Gastrocnemius medialis (tissue), 4 donors: ENCODE measurements around the gene NTN3. TPM values are rescaled to one million over a fixed set of nuclear protein-coding genes. Genes with fewer than 3 reads are reported as not detected.

Source experiments
- ATAC-seq, 2 donors: fragments of 150-250 bp; one replicate each; pipeline ENCODE4 v1.9.1; 2016
- DNase-seq, 2 donors: peaks; one replicate each; pipeline ENCODE4 v3.0.0-alpha.2; 2019
- H3K27ac ChIP-seq, 4 donors: fragments of 200-600 bp; sonication (generic); 1 replicate in 1 of 4; 2 replicates in 3 of 4; pipeline ENCODE4 v1.5.1; 2016 to 2018; ENCODE audit warnings: mild to moderate bottlenecking in 2 of 4, moderate library complexity in 1 of 4
- H3K27me3 ChIP-seq, 3 donors: fragments of 200-600 bp; sonication (generic) in 2 of 3; 1 replicate in 1 of 3; 2 replicates in 2 of 3; pipeline versions ENCODE4 v1.5.1 to v1.6.0; 2016 to 2019; ENCODE audit warnings: mild to moderate bottlenecking in 1 of 3, moderate library complexity in 1 of 3
- H3K36me3 ChIP-seq, 2 donors: fragments of 200-600 bp; sonication (generic) in 1 of 2; one replicate each; pipeline ENCODE4 v1.5.1; 2017 to 2018
- H3K4me1 ChIP-seq, 2 donors: fragments of 200-600 bp; sonication (generic) in 1 of 2; one replicate each; pipeline ENCODE4 v1.5.1; 2016 to 2017; ENCODE audit warnings: mild to moderate bottlenecking in 2 of 2
- H3K4me3 ChIP-seq, 4 donors: fragments of 200-600 bp; sonication (generic) in 3 of 4; 1 replicate in 1 of 4; 2 replicates in 3 of 4; pipeline ENCODE4 v1.5.1; 2016 to 2019; ENCODE audit warnings: mild to moderate bottlenecking in 2 of 4
- H3K9me3 ChIP-seq, 3 donors: fragments of 200-600 bp; sonication (generic) in 2 of 3; 1 replicate in 1 of 3; 2 replicates in 2 of 3; pipeline ENCODE4 v1.5.1; 2016 to 2019
- POLR2A ChIP-seq, 2 donors: fragments of 450-650 bp; IDR thresholded peaks; one replicate each; pipeline ENCODE4 v1.6.1; 2017; ENCODE audit warnings: antibody characterized with exemption in 2 of 2, mild to moderate bottlenecking in 2 of 2, moderate library complexity in 2 of 2
- in situ Hi-C, 4 donors: fragments of 200-750 bp; cut with MboI; loops; one replicate each; pipeline versions ENCODE4 v1.15.0 to v1.8.0; 2017; ENCODE audit warnings: low sequenced_read_pairs in 4 of 4
- intact Hi-C: fragments of 100-400 bp; cut with DNase I; formaldehyde crosslinking; loops from one replicate; pipeline ENCODE4 v1.15.1; 2023; ENCODE audit warnings: low total_unique reads
- total RNA-seq, 4 donors: library from RNA; depleted of rRNA; stranded (reverse); fragments of >200 nt; gene quantifications; one replicate each; pipeline versions ENCODE4 v1.1.0 to v1.2.3, GENCODE V29; 2016
- TF ChIP-seq, protein P1 (sequence below), 5 experiments: fragments of 450-650 bp in 3 of 5; fragments of 200-600 bp in 2 of 5; sonication (generic) in 2 of 5; IDR thresholded peaks in 4 of 5; conservative IDR thresholded peaks in 1 of 5; 1 replicate in 4 of 5; 2 replicates in 1 of 5; pipeline ENCODE4 v1.5.1; 2016 to 2019; ENCODE audit warnings: antibody characterized with exemption in 5 of 5, mild to moderate bottlenecking in 3 of 5, moderate library complexity in 3 of 5

The NTN3 gene
- total RNA-seq, 4 donors from 2014 or later, result not detected

DNA sequence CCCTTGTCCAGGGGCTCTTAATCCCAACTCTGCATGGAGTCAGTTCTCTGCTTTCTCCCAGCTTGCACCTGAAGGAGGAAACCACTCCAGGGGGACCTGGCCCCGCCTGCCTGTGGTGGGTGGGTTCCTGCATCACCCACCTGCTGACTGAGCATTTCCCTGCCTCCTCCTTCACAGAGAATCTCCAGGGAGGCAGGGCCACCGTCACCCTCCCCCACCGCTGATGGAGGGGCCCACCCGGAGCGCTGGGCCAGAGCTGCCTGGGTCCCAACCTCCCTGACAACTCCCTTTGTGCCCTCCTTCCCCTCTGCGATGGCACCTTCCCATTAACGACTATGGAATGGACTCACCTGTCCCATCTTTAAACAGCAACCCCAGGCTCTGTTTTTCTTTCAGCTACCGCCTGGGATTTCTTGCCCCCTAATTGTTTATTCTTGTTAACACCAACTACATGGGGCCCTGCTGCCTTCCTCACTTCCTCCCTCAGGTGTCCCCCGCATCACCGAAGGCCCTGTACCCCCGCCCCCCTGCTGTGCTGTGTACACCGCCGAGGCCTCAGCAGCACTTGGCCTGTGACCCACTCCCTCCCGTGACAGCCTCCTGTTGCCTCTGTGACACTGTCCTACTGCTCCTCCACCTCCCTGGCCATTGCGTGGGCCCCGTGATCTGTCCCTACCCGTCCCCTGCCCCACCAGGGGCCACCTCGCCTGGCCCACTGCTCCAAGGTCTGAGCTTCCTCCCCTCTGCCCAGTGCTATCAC is 12.0 kb upstream of the NTN3 start:
- Histone ChIP-seq H3K4me3 (peak overlapping the region; percentile 56 to 64 (median 60)), H3K27ac (peak overlapping the region; percentile 53 to 73 (median 68)), H3K9me3 (no peaks in the 10 kb centered on the region), H3K36me3 (no peaks in the 10 kb centered on the region), H3K4me1 (peaks cover 4 to 13% of the 10 kb centered on the region in 2 donors), H3K27me3 (no peaks in the 10 kb centered on the region)
- in situ Hi-C loops (no loop called here), intact Hi-C loops (no loop called here)
- TF ChIP-seq, protein P1, sequence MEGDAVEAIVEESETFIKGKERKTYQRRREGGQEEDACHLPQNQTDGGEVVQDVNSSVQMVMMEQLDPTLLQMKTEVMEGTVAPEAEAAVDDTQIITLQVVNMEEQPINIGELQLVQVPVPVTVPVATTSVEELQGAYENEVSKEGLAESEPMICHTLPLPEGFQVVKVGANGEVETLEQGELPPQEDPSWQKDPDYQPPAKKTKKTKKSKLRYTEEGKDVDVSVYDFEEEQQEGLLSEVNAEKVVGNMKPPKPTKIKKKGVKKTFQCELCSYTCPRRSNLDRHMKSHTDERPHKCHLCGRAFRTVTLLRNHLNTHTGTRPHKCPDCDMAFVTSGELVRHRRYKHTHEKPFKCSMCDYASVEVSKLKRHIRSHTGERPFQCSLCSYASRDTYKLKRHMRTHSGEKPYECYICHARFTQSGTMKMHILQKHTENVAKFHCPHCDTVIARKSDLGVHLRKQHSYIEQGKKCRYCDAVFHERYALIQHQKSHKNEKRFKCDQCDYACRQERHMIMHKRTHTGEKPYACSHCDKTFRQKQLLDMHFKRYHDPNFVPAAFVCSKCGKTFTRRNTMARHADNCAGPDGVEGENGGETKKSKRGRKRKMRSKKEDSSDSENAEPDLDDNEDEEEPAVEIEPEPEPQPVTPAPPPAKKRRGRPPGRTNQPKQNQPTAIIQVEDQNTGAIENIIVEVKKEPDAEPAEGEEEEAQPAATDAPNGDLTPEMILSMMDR (IDR thresholded peaks at IDR 0.05 in 4 of 5, conservative IDR thresholded peaks at IDR 0.05 in 1 of 5), result no peak
- TF ChIP-seq POLR2A (IDR thresholded peaks at IDR 0.05), result no peak
- ATAC-seq, result no peak
- DNase-seq, result no peak

DNA sequence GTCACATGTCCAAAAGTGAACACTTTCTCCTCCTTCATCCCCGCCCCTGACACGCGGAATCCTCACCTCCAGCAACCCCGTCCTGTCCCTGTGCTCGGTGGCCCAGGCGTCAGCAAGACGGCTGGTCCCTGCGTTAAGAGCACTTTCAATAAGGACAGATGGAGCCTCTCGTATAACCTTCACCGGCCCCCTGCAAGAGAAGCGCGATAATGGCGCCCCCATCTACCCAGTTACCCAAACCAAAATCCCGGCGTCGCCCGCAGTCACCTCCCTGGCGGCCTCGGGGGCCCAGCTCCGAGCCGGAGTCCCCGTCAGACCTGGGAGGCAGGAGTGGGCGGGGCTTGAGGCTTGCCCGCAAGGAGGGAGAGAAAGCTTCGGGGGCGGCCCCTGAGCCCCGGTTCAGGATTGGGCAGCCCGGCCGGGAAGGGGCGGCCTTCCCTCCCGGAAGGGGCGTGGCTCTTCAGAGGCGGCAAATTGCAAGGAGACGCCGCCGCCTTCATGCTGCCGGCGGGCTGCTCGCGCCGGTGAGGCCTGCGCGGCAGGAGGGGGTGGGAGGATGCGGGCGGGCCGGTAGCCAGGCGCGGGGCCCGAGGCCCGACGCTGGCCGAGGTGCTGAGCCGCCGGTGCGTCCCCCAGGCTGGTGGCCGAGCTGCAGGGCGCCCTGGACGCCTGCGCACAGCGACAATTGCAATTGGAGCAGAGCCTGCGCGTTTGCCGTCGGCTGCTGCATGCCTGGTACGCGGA is 11.3 kb upstream of the NTN3 start, which contains the start of gene TEDC2:
Gene TEDC2 (plus strand): TSS at position 463 of the 744 bp plus-strand sequence. CDS start 36 bp downstream, at position 499.
- TF ChIP-seq, protein P1 (IDR thresholded peaks at IDR 0.05 in 4 of 5, conservative IDR thresholded peaks at IDR 0.05 in 1 of 5), result no peak
- TF ChIP-seq POLR2A (IDR thresholded peaks at IDR 0.05), result no peak
- no peaks in the 10 kb centered on the region for H3K27me3 ChIP-seq
- peak within 1 kb of the TSS; percentile 53 to 73 (median 68) for H3K27ac ChIP-seq
- peak; percentile 90 to 95 for DNase-seq
- intact Hi-C loops, result loop anchor here (2.0 to 5.0 kb wide), 2 partner anchors 31 to 37 kb away; partner anchors contain the start of gene CCNF
- no peaks in the 10 kb centered on the region for H3K36me3 ChIP-seq
- peak; percentile 96 to 97 for ATAC-seq
- H3K9me3 ChIP-seq, result no peaks in the 10 kb centered on the region
- H3K4me1 ChIP-seq, result peaks cover 4 to 13% of the 10 kb centered on the region in 2 donors
- peak within 1 kb of the TSS; percentile 56 to 64 (median 60) for H3K4me3 ChIP-seq
- in situ Hi-C loops, result no loop called here

DNA sequence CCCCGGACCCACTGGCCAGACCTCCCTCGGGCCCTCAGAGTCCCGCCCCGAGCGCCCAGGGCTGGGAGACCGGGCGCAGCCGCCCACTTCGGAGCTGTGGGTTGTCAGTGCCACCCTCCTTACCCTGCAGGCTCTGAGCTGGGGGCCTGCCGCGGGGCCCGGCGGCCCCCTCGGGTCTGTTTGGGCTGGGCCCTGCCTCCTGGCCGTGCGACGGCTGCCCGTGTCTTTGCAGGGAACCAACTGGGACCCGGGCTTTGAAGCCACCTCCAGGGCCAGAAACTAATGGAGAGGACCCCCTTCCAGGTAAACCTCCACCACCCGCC is 10.7 kb upstream of the NTN3 start:
- H3K9me3 ChIP-seq, result no peaks in the 10 kb centered on the region
- intact Hi-C loops, result loop anchor here (2.0 to 5.0 kb wide), 2 partner anchors 32 to 37 kb away; partner anchors contain the start of gene CCNF
- H3K4me3 ChIP-seq, result peak overlapping the region; percentile 56 to 64 (median 60)
- TF ChIP-seq POLR2A (IDR thresholded peaks at IDR 0.05), result no peak
- TF ChIP-seq, protein P1 (IDR thresholded peaks at IDR 0.05 in 4 of 5, conservative IDR thresholded peaks at IDR 0.05 in 1 of 5), result no peak
- no peaks in the 10 kb centered on the region for H3K27me3 ChIP-seq
- H3K27ac ChIP-seq, result no peak overlapping the region
- no peak for ATAC-seq
- DNase-seq, result no peak
- no peaks in the 10 kb centered on the region for H3K36me3 ChIP-seq
- in situ Hi-C loops, result no loop called here
- peaks cover 4 to 13% of the 10 kb centered on the region in 2 donors for H3K4me1 ChIP-seq

DNA sequence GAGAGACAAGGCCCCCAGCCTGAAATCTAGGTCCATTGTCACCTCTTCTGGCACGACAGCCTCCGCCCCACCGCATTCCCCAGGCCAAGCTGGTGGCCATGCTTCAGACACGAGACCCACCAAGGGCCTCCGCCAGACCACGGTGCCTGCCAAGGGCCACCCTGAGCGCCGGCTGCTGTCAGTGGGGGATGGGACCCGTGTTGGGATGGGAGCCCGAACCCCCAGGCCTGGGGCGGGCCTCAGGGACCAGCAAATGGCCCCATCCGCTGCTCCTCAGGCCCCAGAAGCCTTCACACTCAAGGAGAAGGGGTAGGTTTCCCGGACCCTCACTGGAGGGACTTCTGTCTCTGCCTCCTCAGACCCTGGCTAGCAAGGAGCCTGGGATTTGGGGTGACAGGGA is 10.2 kb upstream of the NTN3 start:
- no peak overlapping the region for H3K4me3 ChIP-seq
- no peaks in the 10 kb centered on the region for H3K27me3 ChIP-seq
- intact Hi-C loops, result loop anchor here (2.0 to 5.0 kb wide), 2 partner anchors 32 to 36 kb away; partner anchors contain the start of gene CCNF
- DNase-seq (no peak), ATAC-seq (no peak)
- no peaks in the 10 kb centered on the region for H3K9me3 ChIP-seq
- no peak overlapping the region for H3K27ac ChIP-seq
- no peaks in the 10 kb centered on the region for H3K36me3 ChIP-seq
- TF ChIP-seq, protein P1 (IDR thresholded peaks at IDR 0.05 in 4 of 5, conservative IDR thresholded peaks at IDR 0.05 in 1 of 5), result no peak
- no peak for TF ChIP-seq POLR2A (IDR thresholded peaks at IDR 0.05)
- in situ Hi-C loops, result no loop called here
- H3K4me1 ChIP-seq, result peaks cover 4 to 13% of the 10 kb centered on the region in 2 donors
